ENCODE results near the gene GPX8.

The GPX8 gene

DNA sequence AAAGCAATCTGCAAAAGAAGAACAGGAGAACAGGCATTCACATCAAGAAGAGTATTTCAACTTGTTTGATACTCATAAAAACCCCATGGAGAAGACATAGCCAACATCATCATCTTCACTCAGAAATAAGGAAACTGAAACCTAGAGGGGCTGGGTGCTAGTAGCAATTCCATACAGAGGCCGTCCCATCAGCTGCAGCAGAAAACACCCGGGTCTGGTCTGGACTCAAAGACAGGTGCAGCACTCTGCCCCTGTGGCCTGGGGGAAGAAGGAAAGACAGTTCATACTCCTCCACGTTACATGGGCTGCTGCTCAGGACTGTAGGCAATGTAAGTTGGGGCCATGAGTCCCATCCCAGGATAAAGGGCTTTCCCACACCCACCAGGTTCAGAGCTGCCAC lies 45.9 kb upstream of the GPX8 start:
- no peaks in the 10 kb centered on the region for H3K36me3 ChIP-seq (ENCODE audit: control insufficient read depth, low read length)
- no peaks in the 10 kb centered on the region for H3K79me2 ChIP-seq (ENCODE audit: control insufficient read depth, low read length)
- no peak overlapping the region for H3K4me3 ChIP-seq (ENCODE audit: low read length)
- H3K27me3 ChIP-seq (ENCODE audit: control insufficient read depth, low read length): peaks cover 8% of the 10 kb centered on the region; the same call in 1 of the 2 replicates
- H3K4me1 ChIP-seq (ENCODE audit: control insufficient read depth, low read length): no peaks in the 10 kb centered on the region
- no peaks in the 10 kb centered on the region for H4K20me1 ChIP-seq (ENCODE audit: control insufficient read depth, insufficient read depth, low read depth, low read length)
- no peak overlapping the region for H3K27ac ChIP-seq (ENCODE audit: low read depth, low read length)
- no peak overlapping the region for H3K4me2 ChIP-seq (ENCODE audit: low read length)
- H3K9me2 ChIP-seq (replicated peaks; ENCODE audit: control insufficient read depth, low read length): no peaks in the 10 kb centered on the region
- no peaks in the 10 kb centered on the region for H3K9me3 ChIP-seq (ENCODE audit: control insufficient read depth, insufficient read depth, low read length)
- no peak for TF ChIP-seq EZH2phosphoT487 (IDR thresholded peaks at IDR 0.05; ENCODE audit: borderline replicate concordance, low read length)
- TF ChIP-seq, protein P1, sequence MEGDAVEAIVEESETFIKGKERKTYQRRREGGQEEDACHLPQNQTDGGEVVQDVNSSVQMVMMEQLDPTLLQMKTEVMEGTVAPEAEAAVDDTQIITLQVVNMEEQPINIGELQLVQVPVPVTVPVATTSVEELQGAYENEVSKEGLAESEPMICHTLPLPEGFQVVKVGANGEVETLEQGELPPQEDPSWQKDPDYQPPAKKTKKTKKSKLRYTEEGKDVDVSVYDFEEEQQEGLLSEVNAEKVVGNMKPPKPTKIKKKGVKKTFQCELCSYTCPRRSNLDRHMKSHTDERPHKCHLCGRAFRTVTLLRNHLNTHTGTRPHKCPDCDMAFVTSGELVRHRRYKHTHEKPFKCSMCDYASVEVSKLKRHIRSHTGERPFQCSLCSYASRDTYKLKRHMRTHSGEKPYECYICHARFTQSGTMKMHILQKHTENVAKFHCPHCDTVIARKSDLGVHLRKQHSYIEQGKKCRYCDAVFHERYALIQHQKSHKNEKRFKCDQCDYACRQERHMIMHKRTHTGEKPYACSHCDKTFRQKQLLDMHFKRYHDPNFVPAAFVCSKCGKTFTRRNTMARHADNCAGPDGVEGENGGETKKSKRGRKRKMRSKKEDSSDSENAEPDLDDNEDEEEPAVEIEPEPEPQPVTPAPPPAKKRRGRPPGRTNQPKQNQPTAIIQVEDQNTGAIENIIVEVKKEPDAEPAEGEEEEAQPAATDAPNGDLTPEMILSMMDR (IDR thresholded peaks at IDR 0.05; ENCODE audit: low read depth, low read length, poor library complexity, severe bottlenecking): no peak
- H3F3A ChIP-seq (ENCODE audit: control insufficient read depth, insufficient read depth): no peaks in the 10 kb centered on the region

DNA sequence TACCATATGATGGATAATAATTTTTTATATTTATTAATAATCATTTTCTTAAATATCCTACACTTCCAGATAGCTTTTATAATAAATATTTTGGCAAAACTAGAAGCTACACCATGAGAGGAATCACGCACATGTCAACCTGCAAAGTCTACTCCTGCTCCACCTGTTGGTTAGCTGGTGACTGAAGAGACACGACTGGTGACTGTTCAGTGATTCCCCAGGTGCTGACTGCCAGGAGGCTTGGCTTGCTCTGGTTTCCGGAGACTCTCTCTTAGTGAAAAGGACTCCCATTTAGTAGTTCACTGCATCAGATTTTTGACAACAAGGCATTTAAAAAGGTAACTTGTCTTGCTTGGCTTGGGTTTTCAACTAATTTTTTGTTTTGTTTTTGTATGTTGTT lies 36.6 kb upstream of the GPX8 start:
- H4K20me1 ChIP-seq (ENCODE audit: control insufficient read depth, insufficient read depth, low read depth, low read length): no peaks in the 10 kb centered on the region
- H3K36me3 ChIP-seq (ENCODE audit: control insufficient read depth, low read length): no peaks in the 10 kb centered on the region
- 0 out of 2 replicates have a peak, but pooled peaks cover 3% of the 10 kb centered on the region for H3K27me3 ChIP-seq (ENCODE audit: control insufficient read depth, low read length)
- H3K9me2 ChIP-seq (replicated peaks; ENCODE audit: control insufficient read depth, low read length): no peaks in the 10 kb centered on the region
- H3K9me3 ChIP-seq (ENCODE audit: control insufficient read depth, insufficient read depth, low read length): no peaks in the 10 kb centered on the region
- H3K4me1 ChIP-seq (ENCODE audit: control insufficient read depth, low read length): no peaks in the 10 kb centered on the region
- no peak for TF ChIP-seq EZH2phosphoT487 (IDR thresholded peaks at IDR 0.05; ENCODE audit: borderline replicate concordance, low read length)
- TF ChIP-seq, protein P1 (IDR thresholded peaks at IDR 0.05; ENCODE audit: low read depth, low read length, poor library complexity, severe bottlenecking): no peak
- H3F3A ChIP-seq (ENCODE audit: control insufficient read depth, insufficient read depth): no peaks in the 10 kb centered on the region
- H3K27ac ChIP-seq (ENCODE audit: low read depth, low read length): no peak overlapping the region
- no peak overlapping the region for H3K4me3 ChIP-seq (ENCODE audit: low read length)
- H3K4me2 ChIP-seq (ENCODE audit: low read length): no peak overlapping the region
- H3K79me2 ChIP-seq (ENCODE audit: control insufficient read depth, low read length): no peaks in the 10 kb centered on the region

DNA sequence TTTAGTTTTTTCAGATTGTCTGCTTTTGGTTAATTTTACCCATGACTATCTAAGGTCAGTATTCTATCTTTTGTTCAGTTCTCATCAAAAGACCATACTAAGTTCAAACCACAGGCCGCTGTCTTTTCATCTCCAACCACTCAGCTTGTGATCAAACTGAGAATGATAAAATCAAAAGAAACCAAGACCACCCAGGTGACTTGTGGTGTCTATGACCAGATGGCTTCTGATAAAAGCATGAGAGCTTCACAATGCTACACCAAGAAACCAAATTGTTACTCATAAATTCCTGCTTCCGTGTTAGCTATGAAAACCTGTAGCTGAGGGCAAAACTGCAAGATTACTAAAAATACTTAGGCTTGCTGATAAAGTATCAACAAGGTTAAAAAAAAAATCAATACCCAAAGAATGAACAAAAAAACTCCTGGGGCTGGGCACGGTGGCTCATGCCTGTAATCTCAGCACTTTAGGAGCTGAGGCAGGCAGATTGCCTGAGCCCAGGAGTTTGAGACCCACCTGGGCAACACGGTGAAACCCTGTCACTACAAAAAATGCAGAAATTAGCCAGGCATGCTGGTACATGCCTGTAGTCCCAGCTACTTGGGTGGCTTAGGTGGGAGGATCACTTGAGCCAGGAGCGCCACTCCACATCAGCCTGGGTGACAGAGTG lies 25.8 kb upstream of the GPX8 start:
- no peak overlapping the region for H3K27ac ChIP-seq (ENCODE audit: low read depth, low read length)
- no peaks in the 10 kb centered on the region for H3K9me2 ChIP-seq (replicated peaks; ENCODE audit: control insufficient read depth, low read length)
- H3K4me2 ChIP-seq (ENCODE audit: low read length): no peak overlapping the region
- H3K4me1 ChIP-seq (ENCODE audit: control insufficient read depth, low read length): no peaks in the 10 kb centered on the region
- no peak overlapping the region for H3K4me3 ChIP-seq (ENCODE audit: low read length)
- no peaks in the 10 kb centered on the region for H3K79me2 ChIP-seq (ENCODE audit: control insufficient read depth, low read length)
- H3K36me3 ChIP-seq (ENCODE audit: control insufficient read depth, low read length): no peaks in the 10 kb centered on the region
- TF ChIP-seq EZH2phosphoT487 (IDR thresholded peaks at IDR 0.05; ENCODE audit: borderline replicate concordance, low read length): no peak
- TF ChIP-seq, protein P1 (IDR thresholded peaks at IDR 0.05; ENCODE audit: low read depth, low read length, poor library complexity, severe bottlenecking): no peak
- no peaks in the 10 kb centered on the region for H4K20me1 ChIP-seq (ENCODE audit: control insufficient read depth, insufficient read depth, low read depth, low read length)
- no peaks in the 10 kb centered on the region for H3F3A ChIP-seq (ENCODE audit: control insufficient read depth, insufficient read depth)
- H3K27me3 ChIP-seq (ENCODE audit: control insufficient read depth, low read length): no peaks in the 10 kb centered on the region
- H3K9me3 ChIP-seq (ENCODE audit: control insufficient read depth, insufficient read depth, low read length): no peaks in the 10 kb centered on the region
